DMS 273 treated with DMSO at 0.1 percent for 48 hours (cell line): ENCODE measurements around the gene MCHR1.
"Not testable (repeated sequence)": the region's sequence is repeated elsewhere in the genome, so short reads cannot be mapped to it uniquely, and the experiment has no call there.

ENCODE experiments used
- DNase-seq: peaks from one replicate; lab custom pipeline; 2025; lab: John Stamatoyannopoulos, UW

MCHR1 gene

GRCh38 chr22:40690370-40690769 lies 11.1 kb downstream of the MCHR1 start:
- DNase-seq = no peak

- DNase-seq = no peak
These were observed 12.2 kb downstream of the MCHR1 start for GRCh38 chr22:40691532-40691931.

- peak; percentile 18 for DNase-seq
These were observed 15.1 kb downstream of the MCHR1 start for GRCh38 chr22:40694411-40694810.

- no peak for DNase-seq
These were observed 22.0 kb downstream of the MCHR1 start for GRCh38 chr22:40701274-40701673.

- peak; percentile 26 for DNase-seq
These were observed 23.9 kb downstream of the MCHR1 start for GRCh38 chr22:40703174-40703573.

GRCh38 chr22:40703736-40704135 lies 24.5 kb downstream of the MCHR1 start:
- no peak for DNase-seq

GRCh38 chr22:40705918-40706682 lies 26.8 kb downstream of the MCHR1 start:
- no peak for DNase-seq

- no peak for DNase-seq
These were observed 27.9 kb downstream of the MCHR1 start for GRCh38 chr22:40707154-40707553.

- DNase-seq = no peak
These were observed 28.9 kb downstream of the MCHR1 start for GRCh38 chr22:40708177-40708576.

GRCh38 chr22:40709752-40710413 lies 30.6 kb downstream of the MCHR1 start:
- DNase-seq = no peak

- no peak for DNase-seq
These were observed 33.0 kb downstream of the MCHR1 start for GRCh38 chr22:40712311-40712710.

- DNase-seq = peak; percentile 4
These were observed 35.4 kb downstream of the MCHR1 start for GRCh38 chr22:40714499-40715337.

GRCh38 chr22:40716116-40716515 lies 36.8 kb downstream of the MCHR1 start:
- DNase-seq = no peak

- not testable (repeated sequence) for DNase-seq
These were observed 38.4 kb downstream of the MCHR1 start for GRCh38 chr22:40717657-40718056.

GRCh38 chr22:40718250-40719204 lies 39.2 kb downstream of the MCHR1 start:
- no peak for DNase-seq

GRCh38 chr22:40719599-40719998 lies 40.3 kb downstream of the MCHR1 start:
- no peak for DNase-seq

- DNase-seq = not testable (repeated sequence)
These were observed 40.9 kb downstream of the MCHR1 start for GRCh38 chr22:40720156-40720537.

GRCh38 chr22:40720538-40721256 lies 41.4 kb downstream of the MCHR1 start:
- no peak for DNase-seq

GRCh38 chr22:40721266-40721665 lies 42.0 kb downstream of the MCHR1 start:
- peak; percentile 6 for DNase-seq

- DNase-seq = no peak
These were observed 44.2 kb downstream of the MCHR1 start for GRCh38 chr22:40723396-40723933.

GRCh38 chr22:40726514-40726913 lies 47.2 kb downstream of the MCHR1 start:
- no peak for DNase-seq
